H1 (cell line): ENCODE data around the gene CHD6.

ENCODE experiments used
- EP300 ChIP-seq, 2 experiments: IDR thresholded peaks; 1 replicate in 1 of 2; 2 replicates in 1 of 2; pipeline ENCODE4 v1.6.1; 2011 to 2012; ENCODE audit warnings: low read depth in 2 of 2, low read length in 2 of 2, mild to moderate bottlenecking in 2 of 2, borderline replicate concordance in 1 of 2, inconsistent platforms in 1 of 2, moderate library complexity in 1 of 2
- POLR2A ChIP-seq, 2 experiments: IDR thresholded peaks; 1 replicate in 1 of 2; 2 replicates in 1 of 2; pipeline ENCODE4 v1.6.1; 2011; ENCODE audit warnings: low read depth in 2 of 2, low read length in 2 of 2, mild to moderate bottlenecking in 2 of 2; ENCODE audit errors: control extremely low read depth in 1 of 2
- RFX5 ChIP-seq: IDR thresholded peaks from 2 replicates; pipeline ENCODE4 v1.6.1; 2011; ENCODE audit warnings: low read depth, low read length, improper control_type of control experiment, borderline replicate concordance
- RXRA ChIP-seq: IDR thresholded peaks from 2 replicates; pipeline ENCODE4 v1.6.1; 2011; ENCODE audit warnings: low read depth, mild to moderate bottlenecking, low read length, moderate library complexity; ENCODE audit not compliant: insufficient read depth
- TAF1 ChIP-seq: IDR thresholded peaks from 2 replicates; pipeline ENCODE4 v1.6.1; 2011; ENCODE audit warnings: mild to moderate bottlenecking, low read depth, low read length
- TF ChIP-seq, protein P1 (sequence below), 3 experiments: IDR thresholded peaks; 1 replicate in 2 of 3; 2 replicates in 1 of 3; pipeline versions ENCODE4 v1.5.1 to v1.6.1; 2011; ENCODE audit warnings: low read length in 3 of 3, mild to moderate bottlenecking in 3 of 3, inconsistent platforms in 2 of 3, low read depth in 1 of 3, moderate library complexity in 1 of 3; ENCODE audit not compliant: insufficient read depth in 1 of 3; ENCODE audit errors: control extremely low read depth in 1 of 3

DNA sequence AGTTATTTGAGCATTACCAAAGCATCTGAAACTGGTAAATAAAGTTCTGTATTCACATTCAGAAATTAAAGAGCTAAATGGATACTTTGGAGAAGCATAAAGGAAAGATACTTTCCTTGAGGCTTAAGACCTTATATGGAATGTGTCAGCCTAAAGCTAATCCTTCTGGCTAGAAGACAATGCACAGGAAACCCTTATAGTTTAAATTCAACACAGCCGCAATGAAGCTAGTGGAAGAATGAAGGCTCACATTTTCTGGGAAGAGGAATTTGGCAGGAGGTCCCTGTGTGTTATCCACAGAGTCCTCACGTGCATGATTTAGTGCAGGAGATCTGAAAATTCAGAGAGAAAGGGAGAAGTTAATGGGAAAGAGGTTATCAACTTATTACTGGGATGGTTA lies 21.5 kb upstream of the CHD6 start:
- TF ChIP-seq RFX5 (no peak), RXRA (no peak), POLR2A (IDR thresholded peaks at IDR 0.05; ENCODE audit: control extremely low read depth in 1 of 2, low read depth in 2 of 2, low read length in 2 of 2) (no peak), TAF1 (no peak), EP300 (IDR thresholded peaks at IDR 0.05; ENCODE audit: borderline replicate concordance in 1 of 2, low read depth in 2 of 2, low read length in 2 of 2) (no peak)
- TF ChIP-seq, protein P1, sequence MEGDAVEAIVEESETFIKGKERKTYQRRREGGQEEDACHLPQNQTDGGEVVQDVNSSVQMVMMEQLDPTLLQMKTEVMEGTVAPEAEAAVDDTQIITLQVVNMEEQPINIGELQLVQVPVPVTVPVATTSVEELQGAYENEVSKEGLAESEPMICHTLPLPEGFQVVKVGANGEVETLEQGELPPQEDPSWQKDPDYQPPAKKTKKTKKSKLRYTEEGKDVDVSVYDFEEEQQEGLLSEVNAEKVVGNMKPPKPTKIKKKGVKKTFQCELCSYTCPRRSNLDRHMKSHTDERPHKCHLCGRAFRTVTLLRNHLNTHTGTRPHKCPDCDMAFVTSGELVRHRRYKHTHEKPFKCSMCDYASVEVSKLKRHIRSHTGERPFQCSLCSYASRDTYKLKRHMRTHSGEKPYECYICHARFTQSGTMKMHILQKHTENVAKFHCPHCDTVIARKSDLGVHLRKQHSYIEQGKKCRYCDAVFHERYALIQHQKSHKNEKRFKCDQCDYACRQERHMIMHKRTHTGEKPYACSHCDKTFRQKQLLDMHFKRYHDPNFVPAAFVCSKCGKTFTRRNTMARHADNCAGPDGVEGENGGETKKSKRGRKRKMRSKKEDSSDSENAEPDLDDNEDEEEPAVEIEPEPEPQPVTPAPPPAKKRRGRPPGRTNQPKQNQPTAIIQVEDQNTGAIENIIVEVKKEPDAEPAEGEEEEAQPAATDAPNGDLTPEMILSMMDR (IDR thresholded peaks at IDR 0.05; ENCODE audit: control extremely low read depth in 1 of 3, insufficient read depth in 1 of 3, low read depth in 1 of 3, low read length in 3 of 3) = no peak
